OCI-LY3 (cell line): ENCODE measurements around the gene FGF4.

Experiments
- H2AFZ ChIP-seq: fragments of 200-600, 300-600 bp; shearing (Covaris generic); 2 replicates; pipeline ENCODE4 v1.6.0; 2014; ENCODE audit warnings: antibody characterized with exemption, low read depth, low read length
- H3K27ac ChIP-seq: fragments of 200-600, 300-600 bp; sonication (generic); 2 replicates; pipeline ENCODE4 v1.5.1; 2014; ENCODE audit warnings: mild to moderate bottlenecking, low read length, moderate library complexity, mixed read lengths
- H3K27me3 ChIP-seq: fragments of 200-600, 300-600 bp; sonication (generic); 2 replicates; pipeline ENCODE4 v1.6.1; 2014; ENCODE audit warnings: low read depth, low read length, mixed read lengths
- H3K36me3 ChIP-seq: fragments of 200-600, 300-600 bp; sonication (generic); replicated peaks from 2 replicates; pipeline ENCODE3; 2014; ENCODE audit warnings: low read depth, low read length, mixed read lengths
- H3K4me1 ChIP-seq: fragments of 300-600, 200-600 bp; sonication (generic); 2 replicates; pipeline ENCODE4 v1.6.1; 2014; ENCODE audit warnings: low read length, mixed read lengths
- H3K4me2 ChIP-seq: fragments of 200-600, 300-600 bp; sonication (generic); 2 replicates; pipeline ENCODE4 v1.6.1; 2014; ENCODE audit warnings: low read length, mixed read lengths
- H3K4me3 ChIP-seq: fragments of 300-600, 200-600 bp; sonication (generic); 2 replicates; pipeline ENCODE4 v1.5.1; 2014; ENCODE audit warnings: antibody characterized with exemption, mild to moderate bottlenecking, low read length, moderate library complexity
- H3K79me2 ChIP-seq: fragments of 300-600, 200-600 bp; shearing (Covaris generic); 2 replicates; pipeline ENCODE4 v1.6.1; 2014; ENCODE audit warnings: mild to moderate bottlenecking, low read length, mixed read lengths
- H3K9ac ChIP-seq: fragments of 300-600, 200-600 bp; shearing (Covaris generic); 2 replicates; pipeline ENCODE4 v1.6.0; 2014; ENCODE audit warnings: mild to moderate bottlenecking, low read length, moderate library complexity
- H3K9me3 ChIP-seq: fragments of 200-600, 300-600 bp; shearing (Covaris generic); 2 replicates; pipeline ENCODE4 v1.6.1; 2014; ENCODE audit warnings: low read length, mixed read lengths; ENCODE audit not compliant: insufficient read depth
- H4K20me1 ChIP-seq: fragments of 200-600, 300-600 bp; sonication (generic); 2 replicates; pipeline ENCODE4 v1.6.1; 2016; ENCODE audit warnings: low read length, mixed read lengths; ENCODE audit not compliant: insufficient read depth
- EZH2phosphoT487 ChIP-seq: fragments of 200-600 bp; shearing (Covaris generic); IDR thresholded peaks from 2 replicates; pipeline ENCODE4 v1.6.1; 2018; ENCODE audit warnings: antibody characterized with exemption, mixed run types, low read depth
- TF ChIP-seq, protein P1 (sequence below): fragments of 200-600, 300-600 bp; sonication (generic); IDR thresholded peaks from 2 replicates; pipeline ENCODE4 v1.5.1; 2014; ENCODE audit warnings: antibody characterized with exemption, low read length, low read depth

FGF4 gene

DNA sequence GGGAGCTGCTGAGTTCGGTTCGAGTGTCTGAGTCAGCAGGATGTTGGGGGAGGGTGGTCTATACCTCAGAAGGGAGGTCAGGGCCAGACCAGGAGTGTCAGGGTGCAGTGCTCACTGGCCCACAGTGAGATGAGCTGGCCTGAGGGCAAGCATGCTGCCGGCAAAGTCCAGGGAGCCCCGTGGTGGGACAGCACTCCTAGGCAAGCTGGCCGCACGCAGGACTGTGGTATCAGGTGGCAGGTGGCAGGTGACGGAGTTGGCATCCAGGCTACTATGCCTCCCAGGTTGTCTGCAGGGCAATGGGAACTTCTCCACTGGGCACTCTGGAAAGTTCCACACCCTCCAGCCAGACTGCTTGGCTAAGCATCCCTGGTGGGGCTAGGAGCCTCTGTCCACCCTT lies 39.3 kb upstream of the FGF4 start:
- no peaks in the 10 kb centered on the region for H3K27me3 ChIP-seq

DNA sequence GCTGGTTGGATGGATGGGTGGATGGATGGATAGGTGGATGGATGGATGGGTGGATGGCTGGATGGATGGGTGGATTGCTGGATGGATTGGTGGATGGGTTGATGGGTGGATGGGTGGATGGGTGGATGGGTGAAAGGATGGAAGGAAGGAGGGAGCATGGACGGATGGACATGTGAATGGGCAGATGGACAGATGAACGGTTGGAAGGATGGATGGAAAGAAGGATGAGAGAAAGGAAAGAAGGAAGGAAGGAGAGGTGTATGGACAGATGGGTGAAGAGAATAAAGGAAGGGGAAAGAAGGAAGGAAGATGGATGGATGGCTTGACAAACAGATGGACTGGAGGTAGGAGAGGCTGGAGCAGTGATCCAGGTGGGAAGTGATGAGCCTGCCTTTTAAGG lies 38.7 kb upstream of the FGF4 start:
- Histone ChIP-seq H3K9me3 (no peaks in the 10 kb centered on the region), H2AFZ (no peak overlapping the region), H3K79me2 (no peaks in the 10 kb centered on the region), H3K27ac (no peak overlapping the region), H4K20me1 (no peaks in the 10 kb centered on the region), H3K9ac (no peak overlapping the region), H3K36me3 (no peaks in the 10 kb centered on the region), H3K4me1 (no peaks in the 10 kb centered on the region), H3K27me3 (peaks cover 2% of the 10 kb centered on the region; the same call in 1 of the 2 replicates), H3K4me3 (no peak overlapping the region), H3K4me2 (no peak overlapping the region)
- no peak for TF ChIP-seq EZH2phosphoT487
- TF ChIP-seq, protein P1, sequence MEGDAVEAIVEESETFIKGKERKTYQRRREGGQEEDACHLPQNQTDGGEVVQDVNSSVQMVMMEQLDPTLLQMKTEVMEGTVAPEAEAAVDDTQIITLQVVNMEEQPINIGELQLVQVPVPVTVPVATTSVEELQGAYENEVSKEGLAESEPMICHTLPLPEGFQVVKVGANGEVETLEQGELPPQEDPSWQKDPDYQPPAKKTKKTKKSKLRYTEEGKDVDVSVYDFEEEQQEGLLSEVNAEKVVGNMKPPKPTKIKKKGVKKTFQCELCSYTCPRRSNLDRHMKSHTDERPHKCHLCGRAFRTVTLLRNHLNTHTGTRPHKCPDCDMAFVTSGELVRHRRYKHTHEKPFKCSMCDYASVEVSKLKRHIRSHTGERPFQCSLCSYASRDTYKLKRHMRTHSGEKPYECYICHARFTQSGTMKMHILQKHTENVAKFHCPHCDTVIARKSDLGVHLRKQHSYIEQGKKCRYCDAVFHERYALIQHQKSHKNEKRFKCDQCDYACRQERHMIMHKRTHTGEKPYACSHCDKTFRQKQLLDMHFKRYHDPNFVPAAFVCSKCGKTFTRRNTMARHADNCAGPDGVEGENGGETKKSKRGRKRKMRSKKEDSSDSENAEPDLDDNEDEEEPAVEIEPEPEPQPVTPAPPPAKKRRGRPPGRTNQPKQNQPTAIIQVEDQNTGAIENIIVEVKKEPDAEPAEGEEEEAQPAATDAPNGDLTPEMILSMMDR: no peak

More for the DNA sequence above, 39.3 kb upstream of the FGF4 start:
- Histone ChIP-seq H4K20me1 (no peaks in the 10 kb centered on the region), H3K4me2 (no peak overlapping the region), H3K79me2 (no peaks in the 10 kb centered on the region), H3K9me3 (no peaks in the 10 kb centered on the region), H3K4me1 (no peaks in the 10 kb centered on the region), H3K4me3 (no peak overlapping the region), H3K27ac (no peak overlapping the region), H3K36me3 (no peaks in the 10 kb centered on the region), H3K9ac (no peak overlapping the region), H2AFZ (no peak overlapping the region)
- TF ChIP-seq EZH2phosphoT487: no peak
- TF ChIP-seq, protein P1: no peak

DNA sequence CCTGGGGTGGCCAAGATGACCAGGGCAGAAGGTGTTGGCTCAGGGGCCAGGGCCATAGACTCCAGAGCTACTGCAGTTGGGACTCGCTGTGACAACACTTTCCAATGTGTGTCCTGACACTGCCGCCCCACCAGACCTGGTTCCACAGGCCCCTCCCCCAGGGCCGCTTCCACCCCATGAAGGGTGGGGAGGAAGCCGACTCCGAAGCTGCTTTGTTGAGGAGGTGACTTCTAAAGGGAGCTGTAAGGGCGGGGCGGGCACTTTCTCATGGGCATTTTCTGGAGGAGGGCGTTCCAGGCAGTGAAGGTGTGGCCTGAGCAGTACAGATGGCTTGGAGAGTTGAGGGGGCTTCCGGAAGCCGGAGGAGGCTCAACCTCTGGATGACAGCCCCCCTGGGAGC lies 37.8 kb upstream of the FGF4 start:
- H2AFZ ChIP-seq: no peak overlapping the region
- no peak overlapping the region for H3K9ac ChIP-seq
- TF ChIP-seq, protein P1: no peak
- no peak for TF ChIP-seq EZH2phosphoT487
- H3K79me2 ChIP-seq: no peaks in the 10 kb centered on the region
- H3K36me3 ChIP-seq: no peaks in the 10 kb centered on the region
- no peaks in the 10 kb centered on the region for H4K20me1 ChIP-seq
- no peak overlapping the region for H3K4me3 ChIP-seq
- H3K4me2 ChIP-seq: no peak overlapping the region
- H3K4me1 ChIP-seq: no peaks in the 10 kb centered on the region
- no peak overlapping the region for H3K27ac ChIP-seq
- H3K27me3 ChIP-seq: peaks cover 11% of the 10 kb centered on the region; the same call in 1 of the 2 replicates
- no peaks in the 10 kb centered on the region for H3K9me3 ChIP-seq

DNA sequence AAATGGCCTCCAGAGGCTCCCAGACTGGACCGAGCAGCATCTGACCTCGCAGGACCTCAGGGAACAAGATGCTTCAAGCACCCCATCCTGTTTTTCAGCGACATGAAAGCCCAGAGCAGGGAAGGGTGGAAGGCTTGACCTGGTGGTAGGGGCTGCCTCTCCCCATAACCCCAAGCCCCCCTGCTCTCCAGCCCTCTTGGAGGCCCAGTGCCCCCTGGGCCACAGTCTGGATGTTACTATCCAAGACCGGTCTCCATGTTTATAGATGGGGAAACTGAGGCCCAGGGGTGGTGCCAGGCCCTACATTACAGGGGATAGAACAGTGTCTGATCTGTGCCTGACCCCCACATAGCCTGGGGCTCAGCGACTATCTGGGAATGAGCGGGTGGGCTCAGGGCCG lies 37.1 kb upstream of the FGF4 start:
- Histone ChIP-seq H4K20me1 (no peaks in the 10 kb centered on the region), H3K4me2 (no peak overlapping the region), H3K79me2 (no peaks in the 10 kb centered on the region), H2AFZ (no peak overlapping the region), H3K36me3 (no peaks in the 10 kb centered on the region), H3K4me3 (no peak overlapping the region), H3K27me3 (peaks cover 11% of the 10 kb centered on the region; the same call in 1 of the 2 replicates), H3K9ac (no peak overlapping the region), H3K9me3 (no peaks in the 10 kb centered on the region), H3K4me1 (no peaks in the 10 kb centered on the region), H3K27ac (no peak overlapping the region)
- no peak for TF ChIP-seq EZH2phosphoT487
- TF ChIP-seq, protein P1: no peak
